ENCODE data around the gene TMEM250. TPM values are rescaled to one million over a fixed set of nuclear protein-coding genes. Genes with fewer than 3 reads are reported as not detected.

The TMEM250 gene, protein sequence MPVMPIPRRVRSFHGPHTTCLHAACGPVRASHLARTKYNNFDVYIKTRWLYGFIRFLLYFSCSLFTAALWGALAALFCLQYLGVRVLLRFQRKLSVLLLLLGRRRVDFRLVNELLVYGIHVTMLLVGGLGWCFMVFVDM
- 50.7 and 66.1 TPM in 2 replicates for total RNA-seq (2014; rRNA removed; shearing (Covaris generic))

DNA sequence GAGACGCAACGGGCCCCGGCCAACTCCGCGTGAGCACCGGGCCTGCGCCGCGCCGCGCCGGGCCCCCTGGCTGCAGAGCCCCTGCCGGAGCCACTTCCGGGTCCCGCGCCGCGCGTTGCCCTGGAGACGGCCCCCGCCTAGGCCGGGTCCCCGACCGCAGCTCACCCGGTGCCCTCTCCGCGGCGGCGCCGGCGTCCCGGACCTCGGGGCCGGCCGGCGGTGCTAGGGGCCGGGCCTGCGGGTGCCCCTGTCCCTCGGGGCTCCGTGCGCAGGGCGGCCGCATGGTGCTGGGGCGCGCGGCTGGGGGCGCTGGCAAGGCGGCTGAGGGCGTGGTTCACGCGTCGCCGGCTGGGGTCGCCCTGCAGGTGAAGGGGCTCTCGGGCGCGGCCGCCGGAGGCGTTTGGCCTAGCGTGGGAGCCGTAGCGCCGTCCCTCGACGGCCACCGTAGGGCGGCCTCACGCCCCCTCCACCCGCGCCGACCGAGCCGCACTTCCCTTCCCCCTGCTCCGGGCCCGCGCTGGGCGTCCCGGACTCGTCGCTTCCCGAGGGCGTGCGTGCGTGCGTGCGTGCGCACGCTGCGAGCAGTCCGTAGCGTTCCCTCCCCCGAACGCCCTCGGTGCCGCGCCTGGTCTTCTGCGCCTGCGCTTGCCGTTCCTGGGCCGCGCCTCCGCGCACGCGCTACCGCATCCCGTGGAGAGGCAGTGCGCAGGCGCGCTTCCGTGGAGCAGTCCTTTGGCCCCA, at the start of gene TMEM250:
TMEM250 (minus strand) TSS at position 556 of the 741 bp plus-strand sequence. CDS start 1,975 bp downstream, outside the sequence.
- H3K36me3 ChIP-seq (replicated peaks; ENCODE audit: control insufficient read depth, insufficient read depth, low read length) = no peaks in the 10 kb centered on the region
- H3K27me3 ChIP-seq (ENCODE audit: control insufficient read depth, insufficient read depth, low read length) = no peaks in the 10 kb centered on the region
- peak within 1 kb of the TSS; percentile 82 for H3K4me3 ChIP-seq (ENCODE audit: insufficient read depth, low read depth, low read length)
- peak; percentile 99 for DNase-seq

DNA sequence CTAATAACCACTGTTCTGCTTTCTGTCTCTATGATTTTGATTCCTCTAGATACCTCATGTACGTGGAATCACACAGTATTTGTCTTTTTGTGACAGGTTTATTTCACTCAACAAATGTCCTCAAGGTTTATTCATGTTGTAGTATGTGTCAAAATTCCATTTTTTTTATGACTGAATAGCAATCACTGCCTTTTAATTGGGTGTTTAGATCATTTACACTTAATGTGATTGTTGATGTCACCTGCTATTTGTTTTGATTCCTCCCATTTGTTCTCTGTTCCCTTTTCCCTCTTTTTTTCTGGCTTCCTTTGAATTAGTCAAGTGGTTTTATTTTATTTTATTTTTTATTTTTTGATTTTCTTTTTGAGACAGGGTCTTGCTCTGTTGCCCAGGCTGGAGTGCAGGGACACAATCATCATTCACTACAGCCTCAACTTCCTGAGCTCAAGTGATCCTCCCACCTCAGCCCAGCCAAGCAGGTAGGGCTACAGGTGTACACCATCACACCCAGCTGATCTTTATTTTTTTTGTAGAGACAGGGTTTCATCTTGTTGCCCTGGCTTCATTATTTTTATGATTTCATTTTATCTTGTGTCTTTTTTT, 44.7 kb upstream of the TMEM250 start:
- Histone ChIP-seq H3K27me3 (ENCODE audit: control insufficient read depth, insufficient read depth, low read length) (no peaks in the 10 kb centered on the region), H3K36me3 (replicated peaks; ENCODE audit: control insufficient read depth, insufficient read depth, low read length) (no peaks in the 10 kb centered on the region), H3K4me3 (ENCODE audit: insufficient read depth, low read depth, low read length) (no peak overlapping the region)
- DNase-seq = no peak

DNA sequence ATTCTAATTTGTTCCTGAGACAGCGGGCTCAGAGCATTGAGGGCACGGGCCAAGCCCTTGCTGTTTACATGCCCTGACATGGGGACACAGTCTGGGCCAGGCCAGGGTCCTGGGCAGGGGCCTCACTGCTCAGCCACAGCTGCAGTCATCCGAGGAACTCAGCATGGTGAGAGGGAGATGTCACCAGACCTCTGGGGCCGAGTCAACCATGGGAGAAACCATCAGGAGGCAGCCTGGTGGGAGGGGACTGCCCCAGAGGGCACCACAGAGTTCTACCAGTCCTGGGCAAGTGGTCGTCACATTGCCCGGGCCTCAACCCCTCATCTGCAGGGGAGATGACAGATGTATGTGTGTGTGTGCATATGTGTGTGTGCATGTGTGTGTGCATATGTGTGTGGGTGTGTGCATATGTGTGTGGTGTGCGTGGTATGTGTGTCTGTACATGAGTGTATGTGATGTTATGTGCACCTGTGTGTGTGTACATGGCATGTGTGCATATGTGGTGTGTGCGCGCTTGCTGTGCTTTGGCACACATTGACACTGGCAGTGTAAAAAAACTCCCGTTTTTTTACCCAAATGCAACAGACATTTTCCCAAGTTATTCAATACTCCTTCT, 42.4 kb upstream of the TMEM250 start:
- no peak for DNase-seq
- Histone ChIP-seq H3K27me3 (ENCODE audit: control insufficient read depth, insufficient read depth, low read length) (no peaks in the 10 kb centered on the region), H3K36me3 (replicated peaks; ENCODE audit: control insufficient read depth, insufficient read depth, low read length) (no peaks in the 10 kb centered on the region), H3K4me3 (ENCODE audit: insufficient read depth, low read depth, low read length) (no peak overlapping the region)

DNA sequence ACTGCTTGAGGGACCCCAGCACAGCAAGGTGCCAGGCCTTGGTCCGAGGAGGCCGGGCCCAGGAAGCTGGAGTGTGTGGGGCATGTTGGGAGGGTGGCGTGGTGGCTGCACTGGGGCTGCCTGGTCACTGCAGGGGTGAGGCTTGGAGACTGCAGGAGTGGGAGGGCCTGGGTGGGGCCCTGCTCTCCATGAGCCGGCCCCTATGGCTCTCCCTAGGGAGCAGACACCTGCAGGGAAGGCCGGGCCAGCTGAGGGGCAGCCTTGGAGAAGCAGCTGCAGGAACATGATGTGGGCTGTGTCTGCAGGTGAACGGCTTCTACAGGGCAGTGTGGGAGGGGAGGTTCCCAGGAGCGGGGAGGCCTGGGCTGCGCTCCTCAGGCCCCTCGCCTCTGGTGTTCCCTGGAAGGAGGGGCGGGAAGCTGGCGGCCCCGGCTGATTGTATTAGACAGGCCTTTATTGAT, 41.7 kb upstream of the TMEM250 start:
- no peaks in the 10 kb centered on the region for H3K36me3 ChIP-seq (replicated peaks; ENCODE audit: control insufficient read depth, insufficient read depth, low read length)
- H3K27me3 ChIP-seq (ENCODE audit: control insufficient read depth, insufficient read depth, low read length) = no peaks in the 10 kb centered on the region
- peak; percentile 74 for DNase-seq

DNA sequence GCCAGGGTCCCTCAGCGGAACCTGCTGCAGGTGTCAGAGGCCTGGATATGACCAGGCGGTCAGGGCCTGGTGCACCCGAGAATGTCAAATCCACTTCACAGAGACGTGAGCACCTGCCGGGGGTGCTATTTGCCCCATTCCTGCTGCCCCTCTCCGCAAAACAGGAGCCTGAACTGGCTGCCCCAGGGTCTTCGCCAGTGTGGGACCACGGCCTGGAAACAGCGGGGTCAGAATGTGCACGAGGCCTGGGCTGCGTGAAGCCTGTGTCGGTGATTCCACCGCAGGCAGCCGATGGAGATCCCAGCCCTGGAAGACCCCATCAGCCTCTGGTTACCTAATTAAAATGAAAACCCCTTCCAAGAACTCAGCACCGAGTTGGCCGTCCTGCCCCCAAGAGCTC, 41.2 kb upstream of the TMEM250 start:
- Histone ChIP-seq H3K36me3 (replicated peaks; ENCODE audit: control insufficient read depth, insufficient read depth, low read length) (no peaks in the 10 kb centered on the region), H3K27me3 (ENCODE audit: control insufficient read depth, insufficient read depth, low read length) (no peaks in the 10 kb centered on the region), H3K4me3 (ENCODE audit: insufficient read depth, low read depth, low read length) (no peak overlapping the region)
- DNase-seq = no peak

More for the DNA sequence above, 41.7 kb upstream of the TMEM250 start:
- H3K4me3 ChIP-seq (ENCODE audit: insufficient read depth, low read depth, low read length) = no peak overlapping the region

DNA sequence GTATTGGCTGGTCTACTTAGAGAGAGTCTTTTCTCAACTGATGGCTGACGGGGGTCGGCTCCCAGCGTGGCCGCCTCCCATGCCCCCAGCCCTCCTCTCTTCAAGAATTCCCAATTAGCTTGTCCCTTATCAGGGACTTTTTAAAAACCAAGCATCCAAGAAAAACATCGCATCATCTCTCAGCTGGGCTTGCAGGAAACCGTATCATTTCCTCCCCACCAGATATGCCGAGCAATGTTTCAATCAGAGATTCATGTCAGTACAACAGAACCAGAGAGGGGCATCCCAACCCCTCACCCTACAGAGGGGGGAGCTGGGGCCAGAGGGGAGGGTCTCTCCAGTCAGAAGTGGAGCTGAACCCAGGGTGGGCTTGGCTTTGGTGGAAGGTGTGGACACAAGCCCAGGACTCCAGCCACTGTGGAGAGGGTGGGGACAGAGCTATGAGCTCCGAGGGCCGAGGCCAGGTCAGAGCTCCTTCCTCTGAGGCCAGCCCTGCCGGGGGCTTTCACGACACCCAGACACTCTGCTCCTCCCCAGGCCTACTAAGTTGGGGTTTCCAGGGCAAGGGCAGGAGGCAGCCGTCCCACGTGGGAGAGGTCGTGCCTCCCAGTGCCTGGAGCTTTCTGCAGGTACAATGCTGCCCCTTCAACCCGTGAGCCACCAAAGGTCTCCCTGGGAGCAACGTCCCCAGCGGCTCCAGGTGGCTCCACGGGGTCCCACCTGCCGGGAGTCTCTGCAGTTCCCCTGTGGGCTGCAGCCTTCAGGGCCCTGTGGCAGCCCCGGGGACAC, 39.0 kb upstream of the TMEM250 start:
- Histone ChIP-seq H3K27me3 (ENCODE audit: control insufficient read depth, insufficient read depth, low read length) (no peaks in the 10 kb centered on the region), H3K4me3 (ENCODE audit: insufficient read depth, low read depth, low read length) (no peak overlapping the region), H3K36me3 (replicated peaks; ENCODE audit: control insufficient read depth, insufficient read depth, low read length) (no peaks in the 10 kb centered on the region)
- DNase-seq = no peak

DNA sequence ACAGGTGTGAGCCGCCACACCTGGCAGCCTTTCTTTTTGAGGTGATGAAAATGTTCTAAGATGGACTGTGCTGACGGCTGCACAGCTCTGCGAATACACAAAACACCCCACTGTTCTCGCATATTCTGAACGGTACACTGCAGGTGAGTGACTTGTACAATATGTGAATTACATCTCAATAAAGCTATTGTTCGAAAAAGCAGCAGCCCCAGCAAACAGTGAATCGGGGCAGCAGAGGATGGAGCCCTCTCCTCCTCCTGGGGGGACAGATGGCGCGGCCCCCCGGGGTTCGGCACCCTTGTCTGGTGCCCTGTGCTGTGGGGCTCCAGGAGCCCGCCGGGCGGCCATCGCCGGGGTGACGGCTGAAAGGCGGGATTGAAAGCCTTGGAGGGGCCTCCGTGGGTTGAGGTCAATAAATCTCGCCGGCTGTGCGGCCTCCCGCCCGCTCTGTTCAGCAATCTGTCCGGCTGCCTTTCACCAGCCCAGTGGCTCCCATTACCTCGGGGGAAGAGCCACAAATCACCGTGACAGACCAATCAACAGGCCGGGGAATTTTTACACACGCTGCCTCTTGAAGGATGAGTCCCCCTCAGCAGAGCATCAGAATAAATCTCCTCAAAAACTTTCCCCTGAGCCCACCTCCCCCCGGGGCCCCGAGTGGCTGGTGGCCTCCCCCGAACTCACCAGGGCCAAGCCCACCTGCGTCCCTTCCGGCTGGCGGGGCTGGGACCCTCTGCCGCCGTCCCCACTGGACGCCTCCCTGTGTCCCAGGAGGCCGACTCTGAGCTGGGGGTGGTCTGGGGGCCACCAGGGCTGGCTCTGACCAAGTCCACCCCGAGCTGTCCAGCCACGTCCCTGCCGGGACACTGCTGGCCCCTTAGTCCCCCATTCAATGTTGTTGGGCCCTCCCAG, 37.8 kb upstream of the TMEM250 start:
- Histone ChIP-seq H3K27me3 (ENCODE audit: control insufficient read depth, insufficient read depth, low read length) (no peaks in the 10 kb centered on the region), H3K36me3 (replicated peaks; ENCODE audit: control insufficient read depth, insufficient read depth, low read length) (no peaks in the 10 kb centered on the region), H3K4me3 (ENCODE audit: insufficient read depth, low read depth, low read length) (no peak overlapping the region)
- no peak for DNase-seq

DNA sequence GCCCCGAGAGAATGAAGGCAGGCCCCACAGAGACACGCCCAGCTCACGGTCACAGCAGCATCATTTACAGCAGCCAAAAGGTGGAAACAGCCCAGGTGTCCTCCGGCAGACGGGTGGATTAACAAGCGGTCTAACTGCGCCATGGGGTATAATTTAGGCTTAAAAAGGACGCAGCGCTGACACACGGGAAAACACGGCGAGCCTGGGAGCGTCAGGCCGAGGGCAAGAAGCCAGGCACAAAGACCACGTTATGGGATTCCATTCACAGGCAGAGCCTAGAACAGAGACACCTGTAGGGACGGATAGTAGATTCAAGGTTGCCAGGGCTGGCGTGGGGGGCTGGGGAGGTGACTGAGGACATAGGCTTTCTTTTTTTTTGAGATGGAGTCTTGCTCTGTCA, 36.9 kb upstream of the TMEM250 start:
- H3K4me3 ChIP-seq (ENCODE audit: insufficient read depth, low read depth, low read length) = no peak overlapping the region
- no peak for DNase-seq
- no peaks in the 10 kb centered on the region for H3K36me3 ChIP-seq (replicated peaks; ENCODE audit: control insufficient read depth, insufficient read depth, low read length)
- H3K27me3 ChIP-seq (ENCODE audit: control insufficient read depth, insufficient read depth, low read length) = peaks cover 2% of the 10 kb centered on the region; the same call in 1 of the 2 replicates

DNA sequence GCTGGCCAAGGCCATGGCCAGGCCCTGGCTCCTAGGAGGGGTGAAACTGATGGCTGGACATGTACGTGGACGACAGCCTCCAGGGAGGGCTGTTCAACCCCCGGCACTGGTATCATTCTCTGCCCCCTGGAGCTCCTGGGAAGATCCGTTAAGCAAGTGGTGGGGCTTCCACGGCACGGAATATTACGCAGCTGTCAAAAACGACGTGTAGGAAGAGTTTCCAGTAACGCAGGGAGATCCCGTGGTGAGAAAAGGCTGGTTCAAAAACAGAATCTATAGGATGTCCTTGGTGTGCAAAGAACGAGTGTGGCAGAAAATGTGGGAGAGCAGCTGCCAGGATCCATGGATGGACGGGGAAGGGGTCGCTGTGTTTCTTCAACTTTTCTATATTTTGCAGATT, 36.3 kb upstream of the TMEM250 start:
- no peak for DNase-seq
- Histone ChIP-seq H3K4me3 (ENCODE audit: insufficient read depth, low read depth, low read length) (no peak overlapping the region), H3K27me3 (ENCODE audit: control insufficient read depth, insufficient read depth, low read length) (peaks cover 2% of the 10 kb centered on the region; the same call in 1 of the 2 replicates), H3K36me3 (replicated peaks; ENCODE audit: control insufficient read depth, insufficient read depth, low read length) (no peaks in the 10 kb centered on the region)

DNA sequence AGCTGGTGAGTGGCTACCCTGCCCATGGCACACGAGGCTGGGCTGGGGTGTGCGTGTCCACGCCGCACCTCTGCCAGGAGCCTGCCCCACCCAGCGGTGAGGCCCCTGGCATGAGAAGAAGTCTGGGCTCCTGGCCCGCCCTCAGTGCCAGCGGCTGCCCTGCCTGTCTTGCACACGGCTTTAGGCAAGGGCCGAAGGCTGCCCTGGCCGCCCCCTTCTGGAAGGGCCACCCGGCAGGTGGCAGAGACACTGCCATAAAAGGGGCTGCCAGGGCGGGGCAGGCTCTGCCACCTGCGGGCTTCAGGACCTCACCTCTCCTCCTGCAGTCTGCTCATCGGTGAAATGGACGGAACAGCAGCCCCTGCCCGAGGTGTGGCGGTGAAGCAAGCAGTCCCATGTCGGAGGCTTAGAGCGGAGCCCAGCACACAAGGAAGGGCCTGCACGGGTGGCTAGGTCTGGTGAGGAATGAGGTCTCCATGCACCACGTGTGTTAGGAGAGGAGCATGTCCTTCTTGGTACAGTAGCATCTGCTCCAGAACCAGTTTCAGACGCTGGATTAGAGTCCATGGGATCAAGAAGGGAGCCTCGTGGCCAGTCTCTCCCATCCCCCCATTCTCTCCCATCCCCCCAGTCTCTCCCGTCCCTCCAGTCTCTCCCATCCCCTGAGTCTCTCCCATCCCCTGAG, 34.8 kb upstream of the TMEM250 start:
- peaks cover 2% of the 10 kb centered on the region; the same call in 1 of the 2 replicates for H3K27me3 ChIP-seq (ENCODE audit: control insufficient read depth, insufficient read depth, low read length)
- H3K36me3 ChIP-seq (replicated peaks; ENCODE audit: control insufficient read depth, insufficient read depth, low read length) = no peaks in the 10 kb centered on the region
- DNase-seq = no peak
- H3K4me3 ChIP-seq (ENCODE audit: insufficient read depth, low read depth, low read length) = no peak overlapping the region

DNA sequence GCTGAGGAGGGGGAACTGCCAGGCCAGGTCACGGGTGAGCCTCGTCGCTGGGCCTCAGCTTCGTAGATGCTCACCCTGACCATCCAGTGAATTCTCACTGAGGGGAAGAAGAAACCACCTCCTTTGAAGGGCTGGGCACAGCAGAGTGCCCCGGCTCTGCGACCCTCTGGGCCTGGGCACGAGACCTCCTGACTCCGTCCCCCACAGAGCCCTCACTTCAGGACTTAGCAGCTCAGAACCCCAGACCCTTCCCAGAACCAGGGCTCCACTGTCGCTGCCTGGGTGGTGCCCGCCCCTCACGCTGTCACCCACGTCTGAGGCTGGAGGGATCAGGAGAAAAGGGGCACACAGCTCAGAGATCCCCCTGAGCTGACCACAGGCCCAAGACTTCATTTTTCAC, 34.3 kb upstream of the TMEM250 start:
- Histone ChIP-seq H3K27me3 (ENCODE audit: control insufficient read depth, insufficient read depth, low read length) (peaks cover 2% of the 10 kb centered on the region; the same call in 1 of the 2 replicates), H3K36me3 (replicated peaks; ENCODE audit: control insufficient read depth, insufficient read depth, low read length) (no peaks in the 10 kb centered on the region), H3K4me3 (ENCODE audit: insufficient read depth, low read depth, low read length) (no peak overlapping the region)
- no peak for DNase-seq

DNA sequence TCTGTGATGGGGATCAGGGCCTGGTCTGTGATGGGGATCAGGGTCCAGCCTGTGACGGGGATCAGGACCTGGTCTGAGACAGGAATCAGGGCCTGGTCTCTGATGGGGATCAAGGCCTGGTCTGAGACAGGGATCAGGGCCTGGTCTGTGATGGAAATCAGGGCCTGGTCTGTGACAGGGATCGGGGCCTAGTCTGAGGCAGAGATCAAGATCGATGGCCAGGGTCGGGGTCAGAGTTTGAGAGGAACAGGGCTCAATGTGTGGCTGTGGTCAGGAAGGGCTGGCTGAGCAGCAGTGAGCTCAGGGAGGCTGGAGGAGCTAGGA, 33.8 kb upstream of the TMEM250 start:
- Histone ChIP-seq H3K4me3 (ENCODE audit: insufficient read depth, low read depth, low read length) (no peak overlapping the region), H3K36me3 (replicated peaks; ENCODE audit: control insufficient read depth, insufficient read depth, low read length) (no peaks in the 10 kb centered on the region), H3K27me3 (ENCODE audit: control insufficient read depth, insufficient read depth, low read length) (peaks cover 2% of the 10 kb centered on the region; the same call in 1 of the 2 replicates)
- no peak for DNase-seq

All from H7 (cell line).